Erythroblast (primary cell): ENCODE results near the gene TRIM29.

Experiments used
- GATA1 ChIP-seq: IDR thresholded peaks from 2 replicates; pipeline ENCODE4 v1.6.1; 2011; ENCODE audit warnings: low read depth, mild to moderate bottlenecking, control low read depth, low read length, moderate library complexity
- POLR2A ChIP-seq: IDR thresholded peaks from 2 replicates; pipeline ENCODE4 v1.6.1; 2011; ENCODE audit warnings: mild to moderate bottlenecking, low read length

DNA sequence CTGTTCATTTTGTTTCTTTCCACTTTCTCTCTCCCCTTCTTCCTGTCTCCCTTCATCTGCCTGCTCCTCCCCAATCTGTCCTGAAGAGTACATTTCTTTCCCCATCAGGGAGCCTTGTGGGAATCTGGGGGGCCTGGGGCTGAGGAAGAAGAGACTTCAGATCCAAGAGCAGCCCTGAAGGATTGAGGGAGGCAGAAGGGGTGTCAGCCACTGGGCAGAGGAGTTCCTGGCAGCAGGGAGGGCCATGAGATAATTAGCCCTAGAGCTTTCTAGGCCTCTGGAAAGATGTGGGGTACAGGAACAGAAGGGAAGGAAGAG lies 48.5 kb upstream of the TRIM29 start:
- TF ChIP-seq POLR2A, result no peak
- TF ChIP-seq GATA1, result no peak
